ENCODE data around the gene JAG1.

DNA sequence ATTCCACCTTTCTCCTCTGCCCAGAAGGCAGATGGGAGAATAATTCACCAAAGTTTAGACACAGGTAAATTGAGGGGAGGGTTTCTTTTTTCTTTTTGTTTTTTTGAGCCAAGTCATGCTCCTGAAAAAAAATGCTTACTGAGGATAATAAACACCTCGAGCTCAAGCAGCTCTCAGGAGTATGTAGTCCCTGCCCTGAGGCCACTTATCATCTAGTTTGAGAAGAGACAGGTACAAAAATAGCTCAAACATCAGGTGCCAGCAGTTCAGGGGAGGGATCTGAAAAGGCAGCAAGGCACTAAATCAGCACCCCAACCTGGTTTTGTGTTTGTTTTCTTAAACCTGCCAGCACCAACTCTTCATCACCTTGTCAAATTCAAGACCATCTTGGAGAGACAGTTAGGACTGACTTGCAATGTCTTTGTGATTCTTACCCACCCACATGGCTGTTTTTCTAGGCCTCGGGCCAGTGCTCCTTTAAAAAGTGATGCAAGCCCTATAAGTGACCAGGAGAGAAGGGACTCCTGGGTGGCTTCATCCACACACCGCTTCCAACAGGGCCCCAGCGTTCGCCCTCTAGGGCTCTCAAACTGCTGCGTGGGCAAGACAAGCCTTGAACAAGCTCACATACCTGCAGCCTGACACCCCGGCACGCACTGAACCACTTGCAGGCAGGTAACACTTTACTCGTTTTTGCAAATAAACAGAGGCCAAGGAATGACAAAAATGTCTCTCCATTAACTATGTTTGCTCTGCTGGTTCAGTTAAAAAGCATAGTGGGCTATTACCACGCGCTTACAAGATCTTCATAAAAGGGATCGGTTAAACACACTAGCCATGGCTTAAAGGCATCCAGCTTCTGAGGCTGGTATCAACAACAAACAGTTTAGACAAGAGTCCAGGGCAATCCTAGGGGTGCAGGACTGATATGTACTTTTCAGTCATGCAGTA lies 13.9 kb downstream of the JAG1 start:
- TF ChIP-seq, protein P1, sequence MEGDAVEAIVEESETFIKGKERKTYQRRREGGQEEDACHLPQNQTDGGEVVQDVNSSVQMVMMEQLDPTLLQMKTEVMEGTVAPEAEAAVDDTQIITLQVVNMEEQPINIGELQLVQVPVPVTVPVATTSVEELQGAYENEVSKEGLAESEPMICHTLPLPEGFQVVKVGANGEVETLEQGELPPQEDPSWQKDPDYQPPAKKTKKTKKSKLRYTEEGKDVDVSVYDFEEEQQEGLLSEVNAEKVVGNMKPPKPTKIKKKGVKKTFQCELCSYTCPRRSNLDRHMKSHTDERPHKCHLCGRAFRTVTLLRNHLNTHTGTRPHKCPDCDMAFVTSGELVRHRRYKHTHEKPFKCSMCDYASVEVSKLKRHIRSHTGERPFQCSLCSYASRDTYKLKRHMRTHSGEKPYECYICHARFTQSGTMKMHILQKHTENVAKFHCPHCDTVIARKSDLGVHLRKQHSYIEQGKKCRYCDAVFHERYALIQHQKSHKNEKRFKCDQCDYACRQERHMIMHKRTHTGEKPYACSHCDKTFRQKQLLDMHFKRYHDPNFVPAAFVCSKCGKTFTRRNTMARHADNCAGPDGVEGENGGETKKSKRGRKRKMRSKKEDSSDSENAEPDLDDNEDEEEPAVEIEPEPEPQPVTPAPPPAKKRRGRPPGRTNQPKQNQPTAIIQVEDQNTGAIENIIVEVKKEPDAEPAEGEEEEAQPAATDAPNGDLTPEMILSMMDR (IDR thresholded peaks at IDR 0.05; ENCODE audit: insufficient read depth, low read depth, low read length) = no peak
- no peak for TF ChIP-seq EZH2 (IDR thresholded peaks at IDR 0.05; ENCODE audit: insufficient read depth, low read length)

Data from astrocyte (in vitro differentiated cells and primary cell).